ENCODE results near the gene CADM1.
"Not testable (repeated sequence)": the region's sequence is repeated elsewhere in the genome, so short reads cannot be mapped to it uniquely, and the experiment has no call there.

Gene CADM1

DNA sequence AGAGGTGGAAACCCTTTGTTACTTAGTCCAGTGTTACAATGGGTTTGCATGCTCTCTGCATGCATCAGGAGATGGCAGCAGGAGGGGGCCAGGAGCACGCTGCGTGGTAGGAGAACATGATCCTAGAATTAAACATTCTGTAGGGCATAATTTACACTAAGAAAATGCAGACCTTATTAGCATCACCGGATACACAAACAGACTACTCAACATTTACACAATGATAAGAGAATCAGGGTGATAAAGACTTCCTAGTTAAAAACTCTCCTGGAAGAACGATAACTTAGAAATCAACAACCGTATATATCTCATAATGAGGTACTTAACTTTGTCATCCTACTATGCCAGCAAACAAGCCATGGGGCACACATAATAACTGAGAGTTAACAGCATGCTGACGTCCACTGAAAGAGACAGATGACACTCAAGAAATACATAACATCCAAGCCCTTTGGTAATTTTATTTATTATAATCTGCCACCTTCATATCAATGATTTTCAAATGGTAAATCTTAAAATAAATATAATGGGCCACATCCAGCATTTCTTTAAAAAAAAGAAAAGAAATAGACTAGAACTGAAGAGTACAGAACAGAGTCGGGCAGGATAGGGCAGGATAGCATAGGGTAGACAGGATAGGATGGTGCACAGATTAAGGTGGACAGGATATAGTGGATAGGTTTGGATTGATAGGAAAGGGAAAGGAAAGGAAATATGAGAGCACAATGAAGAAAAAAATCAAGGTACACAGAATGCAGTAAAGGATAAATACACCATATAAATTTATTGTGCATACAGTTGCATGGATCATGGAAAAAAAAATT lies 27.5 kb downstream of the CADM1 start:
- FAIRE-seq: no peak

GRCh38 chr11:115475564-115475963 lies 28.7 kb downstream of the CADM1 start:
- FAIRE-seq: no peak

GRCh38 chr11:115474306-115474705 lies 29.9 kb downstream of the CADM1 start:
- not testable (repeated sequence) for FAIRE-seq

- FAIRE-seq: no peak
These were observed 31.0 kb downstream of the CADM1 start for GRCh38 chr11:115473167-115473566.

DNA sequence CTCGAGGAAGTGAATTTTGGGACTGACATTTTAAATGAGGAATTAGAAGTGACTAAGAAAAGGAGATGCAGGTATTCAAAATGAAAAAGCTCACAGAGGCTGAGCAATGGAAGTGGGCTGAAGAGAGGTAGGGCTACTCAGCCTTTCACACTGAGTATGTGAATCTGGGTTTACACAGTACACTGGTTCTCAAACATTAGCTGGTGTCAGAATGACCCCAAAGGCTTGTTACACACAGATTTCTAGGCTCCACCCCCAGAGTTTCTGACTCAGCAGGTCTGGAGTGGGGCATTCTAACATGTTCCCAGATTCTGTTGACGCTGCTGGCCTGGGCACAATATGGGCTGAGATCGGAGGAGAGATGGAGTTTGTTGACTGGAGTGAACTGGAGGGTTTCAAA lies 32.8 kb downstream of the CADM1 start:
- FAIRE-seq: no peak

DNA sequence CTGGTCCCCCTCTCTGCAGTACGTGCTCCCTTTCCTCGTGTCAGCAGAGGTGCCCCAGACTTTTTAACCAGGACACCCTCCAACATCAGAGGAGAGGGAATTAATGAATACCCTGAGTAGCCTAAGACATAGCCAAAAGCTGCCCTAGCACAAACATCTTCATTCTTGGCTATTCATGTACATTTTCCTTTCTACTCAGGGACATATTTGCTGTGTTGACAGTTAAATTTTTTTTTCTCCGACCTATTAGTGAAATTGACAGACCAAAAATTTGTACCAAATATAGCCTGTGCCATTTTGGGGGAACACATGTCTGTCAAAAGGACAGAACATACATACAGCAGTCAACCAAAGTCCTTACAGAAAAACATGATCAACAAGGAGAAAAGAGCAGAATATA lies 33.3 kb downstream of the CADM1 start:
- no peak for FAIRE-seq

DNA sequence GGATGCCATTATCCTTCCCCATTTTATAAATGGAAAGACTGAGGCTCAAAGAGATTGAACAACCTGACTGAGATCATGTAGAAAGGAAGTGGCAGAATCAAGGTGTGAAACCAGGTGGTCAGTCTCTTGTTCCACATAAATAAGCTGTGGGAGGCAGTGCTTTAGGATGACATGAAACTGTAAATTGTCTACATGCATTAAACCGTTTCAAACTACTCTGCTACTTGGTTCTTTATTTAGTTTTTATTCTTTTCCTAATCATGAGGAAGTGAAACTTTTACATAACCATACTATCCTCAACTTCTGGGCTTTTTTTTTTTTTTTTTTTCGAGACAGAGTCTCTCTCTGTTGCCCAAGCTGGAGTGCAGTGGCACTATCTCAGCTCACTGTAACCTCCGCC lies 34.9 kb downstream of the CADM1 start:
- FAIRE-seq: no peak

DNA sequence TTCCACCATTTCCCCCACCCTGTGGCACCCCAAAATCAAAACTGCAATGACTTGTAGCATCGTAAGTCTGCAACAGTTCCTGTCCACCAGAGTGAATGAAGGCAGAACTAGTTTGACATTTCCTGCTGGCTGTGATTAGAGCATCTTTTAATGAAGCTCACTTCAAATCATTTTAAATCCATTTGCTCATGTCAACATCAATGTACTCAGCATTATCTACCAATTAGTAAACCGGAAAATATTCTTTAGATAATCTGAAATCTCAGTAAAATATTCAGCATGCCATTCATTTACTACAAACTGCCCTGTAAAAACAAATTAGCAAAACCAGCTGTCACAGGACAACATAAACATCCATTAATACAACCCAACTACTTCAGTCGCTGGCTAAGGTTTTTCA lies 38.1 kb downstream of the CADM1 start:
- FAIRE-seq: no peak

GRCh38 chr11:115464269-115464668 lies 39.9 kb downstream of the CADM1 start:
- FAIRE-seq: no peak

DNA sequence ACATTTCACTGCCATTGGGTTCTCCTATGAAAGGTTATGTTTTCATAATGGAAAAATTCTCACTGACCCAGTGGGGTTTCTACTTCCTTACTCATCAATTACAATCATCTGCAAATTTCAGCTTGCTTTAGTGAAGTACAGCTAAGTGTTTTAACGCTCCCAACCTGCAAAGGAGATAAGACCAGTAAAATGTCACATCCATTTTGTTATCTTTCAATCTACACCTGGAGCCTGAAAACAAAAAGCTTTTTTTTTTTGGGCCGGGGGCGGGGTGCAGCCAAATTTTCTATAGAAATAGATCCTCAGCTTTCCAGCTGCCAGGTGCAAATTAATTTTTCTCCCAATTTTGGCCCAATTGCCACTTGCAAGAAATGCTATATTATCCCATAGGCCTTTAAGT lies 40.6 kb downstream of the CADM1 start:
- FAIRE-seq: no peak

DNA sequence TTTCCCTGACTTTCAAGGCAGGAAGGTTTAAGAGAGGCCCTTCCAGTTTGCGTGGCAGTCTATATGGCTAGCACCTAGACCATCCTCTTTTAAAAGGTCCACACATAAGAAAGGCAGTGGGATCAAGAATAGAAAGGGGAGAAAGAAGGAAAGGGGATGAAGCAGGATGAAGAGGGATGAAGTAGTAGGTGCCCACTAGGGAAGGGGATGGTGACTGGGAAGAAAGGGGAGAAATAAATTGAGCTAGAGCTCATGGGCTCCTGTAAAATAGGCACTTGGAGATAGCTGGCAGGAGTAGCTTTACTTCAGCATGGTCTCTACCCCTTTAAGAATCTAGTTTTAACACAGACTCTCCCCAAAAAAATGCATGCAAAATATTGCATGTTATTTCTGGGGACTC lies 41.5 kb downstream of the CADM1 start:
- no peak for FAIRE-seq

DNA sequence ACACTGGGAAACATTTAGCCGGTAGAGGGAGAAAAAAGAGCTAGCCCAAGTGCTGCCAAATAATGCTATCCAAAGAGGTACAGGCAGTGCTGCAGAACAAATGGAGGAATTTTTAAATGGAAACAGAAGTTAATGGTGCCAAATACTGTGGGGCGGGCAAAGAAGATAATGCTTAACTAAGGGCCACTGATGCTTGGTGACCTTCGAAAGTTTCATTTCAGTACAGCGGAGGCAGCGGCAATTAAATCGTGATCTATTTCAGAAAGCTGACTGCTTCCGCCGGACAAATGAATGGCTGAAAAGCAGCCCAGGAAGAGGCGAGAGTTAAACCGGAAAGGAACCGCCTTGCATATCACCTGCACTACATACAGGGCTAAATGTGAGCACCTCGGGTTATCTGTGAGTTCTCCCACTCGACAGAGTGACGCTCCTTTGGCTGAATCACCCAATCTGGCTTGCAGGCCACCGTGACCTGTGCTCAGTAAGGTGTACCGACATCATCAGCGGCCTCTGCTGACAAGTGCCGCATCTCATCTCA lies 42.1 kb downstream of the CADM1 start:
- no peak for FAIRE-seq

GRCh38 chr11:115460512-115460911 lies 43.7 kb downstream of the CADM1 start:
- no peak for FAIRE-seq

- FAIRE-seq: no peak
These were observed 44.7 kb downstream of the CADM1 start for GRCh38 chr11:115459563-115459962.

DNA sequence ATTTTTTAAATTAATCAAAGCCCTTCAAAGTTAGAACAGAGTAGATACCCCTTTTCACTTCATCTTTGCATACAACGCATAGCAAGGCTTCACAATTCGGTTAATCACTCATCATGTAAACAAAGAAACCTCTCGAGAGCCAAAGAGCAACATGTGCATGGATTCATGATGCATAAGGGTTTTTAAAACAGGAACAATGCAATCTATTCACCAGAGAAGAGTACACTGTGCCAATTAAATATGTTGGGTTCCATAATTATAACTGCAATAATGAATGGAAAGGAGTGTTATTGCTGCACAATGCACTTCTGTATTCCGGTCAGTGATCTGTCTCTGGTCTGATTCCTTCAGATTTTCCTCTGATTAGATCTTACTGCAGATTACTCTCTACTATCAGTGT lies 45.3 kb downstream of the CADM1 start:
- no peak for FAIRE-seq

- no peak for FAIRE-seq
These were observed 48.2 kb downstream of the CADM1 start for GRCh38 chr11:115456019-115456418.

DNA sequence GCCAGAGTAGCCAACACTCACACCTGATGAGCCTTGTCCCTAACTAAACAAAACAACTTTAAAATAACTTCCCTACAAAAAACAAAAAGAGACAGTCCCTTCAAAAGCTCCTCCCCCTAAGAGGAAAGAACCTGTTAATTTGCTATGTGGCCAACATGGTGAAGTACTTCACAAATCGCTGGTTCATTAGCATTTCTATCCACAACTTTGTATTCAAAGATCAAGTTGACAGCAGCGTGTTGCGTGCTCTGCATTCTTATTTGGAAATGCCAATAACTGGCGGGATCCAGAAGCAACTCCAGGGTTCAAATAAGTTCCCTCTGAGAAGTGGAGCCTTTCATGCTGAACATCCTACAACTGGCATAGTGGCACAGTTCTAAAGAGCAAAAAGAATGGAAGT lies 48.6 kb downstream of the CADM1 start:
- FAIRE-seq: no peak

DNA sequence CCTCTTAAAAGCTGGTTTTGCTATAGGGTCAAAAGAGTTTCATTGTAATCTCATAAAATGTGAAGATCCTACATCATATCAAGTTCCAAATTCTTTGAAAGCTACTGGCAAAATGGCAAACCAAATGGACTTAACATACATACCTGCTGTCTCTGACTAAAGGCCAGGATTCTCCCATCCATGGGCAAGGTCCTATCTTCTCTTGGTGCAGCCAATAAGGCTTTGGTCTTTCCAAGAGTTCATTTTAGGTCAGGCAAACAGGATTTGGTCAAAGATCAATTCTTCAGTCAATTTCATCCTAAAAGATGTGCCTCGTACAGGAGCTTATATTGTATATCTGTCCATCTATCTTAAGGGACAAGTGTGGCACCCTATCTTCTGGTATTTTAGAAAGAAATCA lies 49.7 kb downstream of the CADM1 start:
- FAIRE-seq: no peak

- FAIRE-seq: no peak
These were observed 50.3 kb downstream of the CADM1 start for GRCh38 chr11:115453693-115454490.

GRCh38 chr11:115452241-115452640 lies 52.0 kb downstream of the CADM1 start:
- FAIRE-seq: no peak

GRCh38 chr11:115450519-115450918 lies 53.7 kb downstream of the CADM1 start:
- FAIRE-seq: no peak

- no peak for FAIRE-seq
These were observed 56.8 kb downstream of the CADM1 start for GRCh38 chr11:115447273-115447864.

DNA sequence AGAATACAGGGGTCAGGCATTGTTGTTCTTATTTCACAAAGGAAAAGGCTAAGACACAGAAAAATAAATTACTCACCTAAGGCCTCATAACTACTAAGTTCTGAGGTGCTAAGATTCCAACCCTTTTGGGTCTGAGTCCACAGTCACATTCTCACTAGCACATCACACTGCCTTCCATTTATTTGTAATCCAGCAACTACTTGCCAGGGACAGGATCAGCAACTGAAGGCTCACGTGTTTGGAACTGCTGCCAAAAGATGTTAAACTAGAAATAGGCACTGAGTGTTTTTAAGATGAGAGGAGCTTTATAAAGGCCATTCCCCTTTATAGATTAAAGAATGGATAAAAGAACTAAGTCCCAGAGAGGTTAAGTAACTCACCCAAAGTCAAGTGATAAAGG lies 58.0 kb downstream of the CADM1 start:
- FAIRE-seq: no peak

DNA sequence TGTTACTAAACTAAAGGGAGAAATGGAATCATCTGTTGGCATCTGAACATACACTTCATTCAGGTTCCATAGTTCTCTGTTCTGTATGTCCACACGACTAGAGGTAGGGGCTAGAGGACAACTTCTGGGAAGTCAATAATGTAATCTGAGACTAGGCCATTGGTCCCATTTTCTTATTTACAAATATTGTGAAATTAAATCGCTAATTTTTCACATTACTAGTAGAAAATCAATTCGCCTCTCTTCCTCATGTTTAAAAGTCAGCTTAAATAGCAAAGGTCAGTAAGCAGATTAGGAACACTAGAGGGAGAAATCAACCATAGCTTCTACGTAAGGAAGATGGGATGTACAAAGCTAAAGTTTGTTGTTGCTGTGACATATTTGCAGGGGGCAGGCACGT lies 59.7 kb downstream of the CADM1 start:
- FAIRE-seq: no peak

Measured in A204.1 (cell line).